Parathyroid adenoma (tissue), 2 donors: Measurements from ENCODE around the gene GNA12.
A peak's percentile ranks its signal among the peaks of the same experiment; 100 is the strongest.

Experiments
- H2AFZ ChIP-seq: fragments of 300-600 bp; sonication (generic); one replicate; pipeline ENCODE4 v1.7.0; 2017; ENCODE audit warnings: antibody characterized with exemption, mild to moderate bottlenecking
- H3K27ac ChIP-seq: fragments of 300-600 bp; sonication (generic); one replicate; pipeline ENCODE4 v1.7.0; 2017
- H3K27me3 ChIP-seq: fragments of 300-600 bp; sonication (generic); one replicate; pipeline ENCODE4 v1.7.0; 2017; ENCODE audit warnings: low read length; ENCODE audit not compliant: control insufficient read depth, insufficient read depth
- H3K36me3 ChIP-seq: fragments of 300-600 bp; sonication (generic); one replicate; pipeline ENCODE4 v1.7.0; 2017; ENCODE audit warnings: low read length; ENCODE audit not compliant: control insufficient read depth, insufficient read depth
- H3K4me1 ChIP-seq: fragments of 300-600 bp; sonication (generic); one replicate; pipeline ENCODE4 v1.7.0; 2017; ENCODE audit warnings: control low read depth
- H3K4me2 ChIP-seq: fragments of 300-600 bp; sonication (generic); one replicate; pipeline ENCODE4 v1.7.0; 2017; ENCODE audit warnings: low read length
- H3K4me3 ChIP-seq: fragments of 300-600 bp; sonication (generic); one replicate; pipeline ENCODE4 v1.7.0; 2017; ENCODE audit warnings: low read depth, low read length
- H3K79me2 ChIP-seq: fragments of 300-600 bp; sonication (generic); one replicate; pipeline ENCODE4 v1.7.0; 2017; ENCODE audit warnings: control low read depth
- H3K9ac ChIP-seq: fragments of 300-600 bp; sonication (generic); one replicate; pipeline ENCODE4 v1.7.0; 2017; ENCODE audit warnings: mild to moderate bottlenecking
- H3K9me3 ChIP-seq: fragments of 300-600 bp; sonication (generic); one replicate; pipeline ENCODE4 v1.7.0; 2017; ENCODE audit warnings: low read length; ENCODE audit not compliant: control insufficient read depth
- CTCF ChIP-seq: fragments of 300-600 bp; sonication (generic); IDR thresholded peaks from one replicate; pipeline ENCODE4 v1.7.0; 2017; ENCODE audit warnings: antibody characterized with exemption, mild to moderate bottlenecking
- donor health status: primary hyperparathyroidism.

GNA12 gene

GRCh38 chr7:2711895-2712675, 132.0 kb downstream of the GNA12 start:
- TF ChIP-seq CTCF, result no peak
- Histone ChIP-seq H3K4me2 (no peak overlapping the region), H3K9ac (no peak overlapping the region), H3K36me3 (no peaks in the 10 kb centered on the region), H3K9me3 (no peaks in the 10 kb centered on the region), H3K27me3 (no peaks in the 10 kb centered on the region), H3K79me2 (no peaks in the 10 kb centered on the region), H3K27ac (no peak overlapping the region), H2AFZ (no peak overlapping the region), H3K4me1 (peaks cover 2% of the 10 kb centered on the region), H3K4me3 (no peak overlapping the region)

GRCh38 chr7:2710901-2711551, 133.1 kb downstream of the GNA12 start:
- no peaks in the 10 kb centered on the region for H3K36me3 ChIP-seq
- H3K9me3 ChIP-seq, result no peaks in the 10 kb centered on the region
- H3K9ac ChIP-seq, result no peak overlapping the region
- H3K27me3 ChIP-seq, result no peaks in the 10 kb centered on the region
- no peak overlapping the region for H3K4me2 ChIP-seq
- H3K79me2 ChIP-seq, result no peaks in the 10 kb centered on the region
- H3K4me3 ChIP-seq, result no peak overlapping the region
- H3K4me1 ChIP-seq, result peaks cover 2% of the 10 kb centered on the region
- H3K27ac ChIP-seq, result no peak overlapping the region
- H2AFZ ChIP-seq, result no peak overlapping the region
- TF ChIP-seq CTCF, result no peak

DNA sequence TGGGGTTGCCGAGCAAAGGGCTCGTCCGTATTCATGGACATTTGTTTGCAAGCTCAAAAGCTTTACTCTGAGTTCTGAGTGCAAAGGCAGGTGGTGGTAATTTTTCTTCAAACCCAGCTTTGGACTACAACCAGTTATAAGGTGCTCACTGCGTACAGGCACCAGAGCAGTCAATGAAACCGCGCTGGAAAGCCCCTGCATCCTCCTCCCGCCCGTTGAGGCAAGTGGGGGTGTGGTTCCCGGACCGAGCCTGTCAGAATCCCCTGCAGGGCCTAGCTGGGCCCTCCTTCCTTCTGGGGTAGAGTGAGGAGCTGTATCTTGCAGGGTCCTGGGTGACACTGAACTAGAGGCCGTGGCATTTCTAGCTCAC, 133.8 kb downstream of the GNA12 start:
- no peak overlapping the region for H3K4me2 ChIP-seq
- no peak overlapping the region for H3K27ac ChIP-seq
- no peaks in the 10 kb centered on the region for H3K79me2 ChIP-seq
- H3K4me3 ChIP-seq, result no peak overlapping the region
- no peaks in the 10 kb centered on the region for H3K9me3 ChIP-seq
- H3K36me3 ChIP-seq, result no peaks in the 10 kb centered on the region
- H3K27me3 ChIP-seq, result no peaks in the 10 kb centered on the region
- TF ChIP-seq CTCF, result no peak
- no peak overlapping the region for H3K9ac ChIP-seq
- no peak overlapping the region for H2AFZ ChIP-seq
- H3K4me1 ChIP-seq, result no peaks in the 10 kb centered on the region

- no peak overlapping the region for H3K9ac ChIP-seq
- peak; percentile 62 for TF ChIP-seq CTCF
- H3K36me3 ChIP-seq, result no peaks in the 10 kb centered on the region
- no peak overlapping the region for H3K4me2 ChIP-seq
- no peaks in the 10 kb centered on the region for H3K9me3 ChIP-seq
- H3K4me3 ChIP-seq, result no peak overlapping the region
- H3K79me2 ChIP-seq, result no peaks in the 10 kb centered on the region
- no peaks in the 10 kb centered on the region for H3K4me1 ChIP-seq
- H2AFZ ChIP-seq, result no peak overlapping the region
- H3K27me3 ChIP-seq, result no peaks in the 10 kb centered on the region
- H3K27ac ChIP-seq, result no peak overlapping the region
Observed at GRCh38 chr7:2709553-2710285, 134.4 kb downstream of the GNA12 start.
